GM12801 (cell line): ENCODE measurements around the gene MEX3D.

Experiments used
- CTCF ChIP-seq: IDR thresholded peaks from one replicate; pipeline ENCODE4 v1.5.1; 2011; ENCODE audit warnings: control low read depth; ENCODE audit not compliant: insufficient read length; ENCODE audit errors: extremely low read depth

MEX3D gene

GRCh38 chr19:1527650-1528309 is 40.3 kb downstream of the MEX3D start:
- no peak for TF ChIP-seq CTCF

- TF ChIP-seq CTCF: no peak
These were observed 41.0 kb downstream of the MEX3D start for GRCh38 chr19:1526979-1527649.

GRCh38 chr19:1526066-1526778 is 41.9 kb downstream of the MEX3D start:
- no peak for TF ChIP-seq CTCF

GRCh38 chr19:1525343-1525742 is 42.8 kb downstream of the MEX3D start:
- no peak for TF ChIP-seq CTCF

- TF ChIP-seq CTCF: no peak
These were observed 43.2 kb downstream of the MEX3D start for GRCh38 chr19:1524972-1525325.

- TF ChIP-seq CTCF: no peak
These were observed 43.7 kb downstream of the MEX3D start for GRCh38 chr19:1524287-1524971.
